ENCODE results near the gene TMEM132E.

GRCh38 chr17:34580685-34581445, 1.5 kb downstream of the TMEM132E start:
- peak; percentile 23; the same call in 1 of the 2 replicates for TF ChIP-seq CTCF (IDR thresholded peaks at IDR 0.05)
- no peak for TF ChIP-seq ZFX (IDR thresholded peaks at IDR 0.05; ENCODE audit: borderline replicate concordance)

Data from 22Rv1 (cell line).